ENCODE data around the gene KRTAP3-2. TPM values are rescaled to one million over a fixed set of nuclear protein-coding genes. Genes with fewer than 3 reads are reported as not detected.

The KRTAP3-2 gene
- total and polyA plus RNA-seq, 2 donors (not counting 1 experiment from before 2014, with no cell fraction given): not detected

GRCh38 chr17:41024697-41025096 is 25.0 kb upstream of the KRTAP3-2 start:
- no peak overlapping the region for H3K4me3 Mint-ChIP-seq
- peaks cover 11% of the 10 kb centered on the region for H3K9me3 Mint-ChIP-seq (ENCODE audit: insufficient read depth)
- H3K36me3 ChIP-seq (replicated peaks in 1 of 2; ENCODE audit: control extremely low read depth in 1 of 2, control insufficient read depth in 1 of 2, extremely low read depth in 1 of 2, insufficient read depth in 2 of 2, low read length in 1 of 2): no peaks in the 10 kb centered on the region
- ATAC-seq (ENCODE audit: low read depth) (no peak), DNase-seq (no peak)
- H4K20me1 ChIP-seq (ENCODE audit: control insufficient read depth, insufficient read depth, low read length, poor library complexity, severe bottlenecking): no peaks in the 10 kb centered on the region
- no peak overlapping the region for H3K9ac ChIP-seq (ENCODE audit: low read length)
- TF ChIP-seq EZH2 (IDR thresholded peaks at IDR 0.05; ENCODE audit: borderline replicate concordance, insufficient read depth, low read depth, low read length, poor library complexity, severe bottlenecking) (no peak), CTCF (IDR thresholded peaks at IDR 0.05) (no peak)
- H3K27ac ChIP-seq (ENCODE audit: low read length in 2 of 2): no peak overlapping the region
- H3K4me2 ChIP-seq (replicated peaks; ENCODE audit: low read depth, low read length, poor library complexity, severe bottlenecking): no peak overlapping the region
- ChIA-PET POLR2A (no interaction called here), CTCF (interaction anchor here (0.7 kb wide), 1 partner anchor 297 kb away, joined by 3 read pairs; no protein-coding TSS in a partner anchor)
- H3K4me1 ChIP-seq (ENCODE audit: control insufficient read depth in 2 of 2, insufficient read depth in 2 of 2, low read length in 2 of 2): no peaks in the 10 kb centered on the region
- H3K27me3 Mint-ChIP-seq: peaks cover 62% of the 10 kb centered on the region
- no peaks in the 10 kb centered on the region for H3K79me2 ChIP-seq (ENCODE audit: control insufficient read depth, insufficient read depth, low read length)
- no CpG with 5 or more reads among the region's 3 CpGs for WGBS (ENCODE audit: insufficient coverage)
- no peak overlapping the region for H2AFZ ChIP-seq (ENCODE audit: insufficient read depth, low read depth, low read length, poor library complexity, severe bottlenecking)
- no peaks in the 10 kb centered on the region for H3K4me1 Mint-ChIP-seq
- H3K27ac Mint-ChIP-seq: no peak overlapping the region
- H3K9me3 ChIP-seq (ENCODE audit: control extremely low read depth in 1 of 3, control insufficient read depth in 2 of 3, insufficient read depth in 1 of 3, low read length in 2 of 3): peaks cover 0 to 5% (median 0%) of the 10 kb centered on the region in 3 donors
- intact Hi-C loops (cut with micrococcal nuclease): no loop called here
- no peak overlapping the region for H3K4me3 ChIP-seq (ENCODE audit: control extremely low read depth in 1 of 5, extremely low read depth in 1 of 5, insufficient read depth in 1 of 5, low read depth in 2 of 5, low read length in 4 of 5)
- H3K27me3 ChIP-seq (replicated peaks in 1 of 4; ENCODE audit: control extremely low read depth in 1 of 4, control insufficient read depth in 3 of 4, insufficient read depth in 4 of 4, low read length in 3 of 4): peaks cover 0 to 3% (median 2%) of the 10 kb centered on the region in 4 experiments

- H3K9me3 ChIP-seq (ENCODE audit: control extremely low read depth in 1 of 3, control insufficient read depth in 2 of 3, insufficient read depth in 1 of 3, low read length in 2 of 3): peaks cover 0 to 5% (median 0%) of the 10 kb centered on the region in 3 donors
- DNase-seq (no peak), ATAC-seq (ENCODE audit: low read depth) (no peak)
- Mint-ChIP-seq H3K4me3 (no peak overlapping the region), H3K27me3 (peaks cover 39% of the 10 kb centered on the region), H3K27ac (no peak overlapping the region), H3K9me3 (ENCODE audit: insufficient read depth) (peaks cover 11% of the 10 kb centered on the region), H3K4me1 (no peaks in the 10 kb centered on the region)
- no peaks in the 10 kb centered on the region for H4K20me1 ChIP-seq (ENCODE audit: control insufficient read depth, insufficient read depth, low read length, poor library complexity, severe bottlenecking)
- no peaks in the 10 kb centered on the region for H3K36me3 ChIP-seq (replicated peaks in 1 of 2; ENCODE audit: control extremely low read depth in 1 of 2, control insufficient read depth in 1 of 2, extremely low read depth in 1 of 2, insufficient read depth in 2 of 2, low read length in 1 of 2)
- intact Hi-C loops (cut with micrococcal nuclease): no loop called here
- POLR2A ChIA-PET: no interaction called here
- no peak for TF ChIP-seq EZH2 (IDR thresholded peaks at IDR 0.05; ENCODE audit: borderline replicate concordance, insufficient read depth, low read depth, low read length, poor library complexity, severe bottlenecking)
- H2AFZ ChIP-seq (ENCODE audit: insufficient read depth, low read depth, low read length, poor library complexity, severe bottlenecking): no peak overlapping the region
- H3K4me2 ChIP-seq (replicated peaks; ENCODE audit: low read depth, low read length, poor library complexity, severe bottlenecking): no peak overlapping the region
- no peak overlapping the region for H3K9ac ChIP-seq (ENCODE audit: low read length)
- no peak overlapping the region for H3K27ac ChIP-seq (ENCODE audit: low read length in 2 of 2)
- no peak overlapping the region for H3K4me3 ChIP-seq (ENCODE audit: control extremely low read depth in 1 of 5, extremely low read depth in 1 of 5, insufficient read depth in 1 of 5, low read depth in 2 of 5, low read length in 4 of 5)
- H3K79me2 ChIP-seq (ENCODE audit: control insufficient read depth, insufficient read depth, low read length): no peaks in the 10 kb centered on the region
- no peaks in the 10 kb centered on the region for H3K4me1 ChIP-seq (ENCODE audit: control insufficient read depth in 2 of 2, insufficient read depth in 2 of 2, low read length in 2 of 2)
- CTCF ChIA-PET: interaction anchor here (0.6 kb wide), 1 partner anchor 59 kb away, joined by 3 read pairs; no protein-coding TSS in a partner anchor
- no peaks in the 10 kb centered on the region for H3K27me3 ChIP-seq (replicated peaks in 1 of 4; ENCODE audit: control extremely low read depth in 1 of 4, control insufficient read depth in 3 of 4, insufficient read depth in 4 of 4, low read length in 3 of 4)
Measured at GRCh38 chr17:41020336-41020735, 20.6 kb upstream of the KRTAP3-2 start.

All from B cell (primary cell).